ENCODE results near the gene FLNC. TPM values are rescaled to one million over a fixed set of nuclear protein-coding genes. Genes with fewer than 3 reads are reported as not detected.

Gene FLNC
- total RNA-seq, 1 experiment from 2014 or later, result 0.05 TPM

- no peak for DNase-seq (ENCODE audit: low spot score)
Measured at GRCh38 chr7:128801667-128802418, 28.4 kb upstream of the FLNC start.

- DNase-seq (ENCODE audit: low spot score), result no peak
Measured at GRCh38 chr7:128804484-128804883, 25.7 kb upstream of the FLNC start.

DNA sequence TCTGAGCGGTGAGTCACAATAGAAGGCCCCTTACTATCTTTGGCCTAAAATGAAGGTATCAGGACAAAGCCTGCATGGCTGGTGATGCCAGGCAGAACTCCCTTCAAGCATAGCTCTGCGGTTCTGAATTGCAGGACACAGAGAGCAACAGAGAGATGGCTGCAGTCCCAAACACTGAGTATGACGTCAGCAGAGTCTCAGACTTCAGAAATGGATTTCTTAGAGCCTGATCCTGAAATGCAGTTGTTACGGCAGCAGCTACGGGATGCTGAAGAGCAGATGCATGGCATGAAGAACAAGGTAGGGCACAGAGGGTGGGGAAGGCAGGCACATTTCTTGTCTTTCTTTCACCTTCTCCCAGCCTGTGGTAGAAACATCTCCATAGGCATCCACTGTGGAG, 25.0 kb upstream of the FLNC start:
- DNase-seq (ENCODE audit: low spot score), result no peak

GRCh38 chr7:128807191-128807590, 23.0 kb upstream of the FLNC start:
- no peak for DNase-seq (ENCODE audit: low spot score)

- no peak for DNase-seq (ENCODE audit: low spot score)
Measured at GRCh38 chr7:128809363-128809762, 20.8 kb upstream of the FLNC start.

DNA sequence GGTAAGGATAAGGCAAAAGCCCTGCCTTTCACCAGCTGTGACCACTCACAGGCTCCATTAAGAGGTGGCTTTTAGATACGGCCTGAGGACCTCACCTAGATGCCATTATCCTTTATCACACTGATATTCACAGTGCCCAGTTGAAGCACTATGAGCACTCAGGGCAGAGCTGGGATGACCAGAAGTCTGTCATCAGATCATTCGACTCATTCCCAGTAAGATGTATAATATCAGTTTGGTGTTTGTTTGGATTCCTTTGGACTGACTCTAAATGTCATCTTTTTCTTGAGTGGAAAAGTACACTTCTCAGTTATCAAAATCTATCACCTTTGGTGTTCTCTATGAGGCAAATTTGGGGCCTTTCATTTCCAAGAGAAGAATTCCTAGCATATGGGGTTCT, 19.7 kb upstream of the FLNC start:
- no peak for DNase-seq (ENCODE audit: low spot score)

DNA sequence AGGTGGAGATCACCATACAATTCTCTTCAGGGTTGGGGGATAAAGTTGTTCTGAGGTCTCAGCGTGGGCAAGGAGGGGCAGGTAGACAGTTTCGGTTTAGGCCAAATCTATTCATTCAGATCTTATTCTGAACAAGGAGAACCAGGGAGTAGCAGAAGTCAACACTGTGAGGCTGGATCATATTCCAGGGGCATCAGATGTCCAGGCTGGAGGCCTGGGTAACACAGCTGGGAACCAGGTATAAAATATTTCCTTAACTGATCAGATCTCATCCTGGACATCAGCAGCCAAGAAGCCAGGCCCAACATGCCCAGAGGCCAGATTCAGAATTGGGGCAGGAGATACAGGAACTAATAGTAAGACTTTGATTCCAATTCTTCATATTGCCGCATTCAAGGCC, 19.2 kb upstream of the FLNC start:
- DNase-seq (ENCODE audit: low spot score), result no peak

- DNase-seq (ENCODE audit: low spot score), result no peak
Measured at GRCh38 chr7:128811631-128812430, 18.4 kb upstream of the FLNC start.

GRCh38 chr7:128812514-128813168, 17.6 kb upstream of the FLNC start:
- DNase-seq (ENCODE audit: low spot score), result no peak

DNA sequence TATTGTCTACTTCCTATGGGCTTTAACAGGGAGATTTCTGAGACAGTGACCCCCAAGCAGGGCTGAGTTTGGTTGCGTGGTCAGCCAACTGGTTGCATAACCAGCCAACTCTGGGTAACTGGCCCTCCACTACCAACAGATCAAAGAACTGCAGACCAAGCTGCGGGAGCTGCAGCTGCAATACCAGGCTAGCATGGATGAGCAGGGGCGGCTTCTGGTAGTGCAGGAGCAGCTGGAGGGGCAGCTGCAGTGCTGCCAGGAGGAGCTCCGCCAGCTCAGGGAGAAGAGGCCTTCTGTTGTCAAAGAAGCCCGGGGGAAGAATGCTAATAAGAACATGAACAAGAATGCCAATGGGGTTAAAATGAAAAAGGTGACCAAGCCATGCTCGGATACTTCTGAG, 15.7 kb upstream of the FLNC start:
- DNase-seq (ENCODE audit: low spot score), result no peak

- no peak for DNase-seq (ENCODE audit: low spot score)
Measured at GRCh38 chr7:128815289-128815942, 14.8 kb upstream of the FLNC start.

DNA sequence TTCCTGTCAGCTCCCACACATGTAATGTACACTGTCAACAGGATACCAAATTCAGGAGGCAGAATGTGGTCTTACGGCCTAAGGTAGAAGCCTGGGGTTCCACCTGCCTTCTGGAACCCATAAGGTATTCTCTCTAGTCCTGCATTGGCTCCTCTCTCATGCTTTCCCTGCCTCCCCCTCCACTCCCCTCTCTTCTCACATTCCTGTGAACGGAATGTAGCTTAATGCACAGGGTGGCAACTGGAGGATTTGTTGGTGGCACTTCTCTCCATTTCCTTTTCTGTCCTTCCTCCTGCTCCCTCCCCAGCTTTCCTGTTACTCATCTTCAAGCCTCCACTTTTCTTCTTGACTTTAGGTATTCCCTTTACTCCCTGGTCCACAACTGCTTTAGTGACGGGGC, 11.5 kb upstream of the FLNC start:
- DNase-seq (ENCODE audit: low spot score), result no peak

- DNase-seq (ENCODE audit: low spot score), result no peak
Measured at GRCh38 chr7:128821724-128822123, 8.5 kb upstream of the FLNC start.

GRCh38 chr7:128826512-128826911, 3.7 kb upstream of the FLNC start:
- no peak for DNase-seq (ENCODE audit: low spot score)

GRCh38 chr7:128826916-128827247, 3.3 kb upstream of the FLNC start:
- DNase-seq (ENCODE audit: low spot score), result no peak

DNA sequence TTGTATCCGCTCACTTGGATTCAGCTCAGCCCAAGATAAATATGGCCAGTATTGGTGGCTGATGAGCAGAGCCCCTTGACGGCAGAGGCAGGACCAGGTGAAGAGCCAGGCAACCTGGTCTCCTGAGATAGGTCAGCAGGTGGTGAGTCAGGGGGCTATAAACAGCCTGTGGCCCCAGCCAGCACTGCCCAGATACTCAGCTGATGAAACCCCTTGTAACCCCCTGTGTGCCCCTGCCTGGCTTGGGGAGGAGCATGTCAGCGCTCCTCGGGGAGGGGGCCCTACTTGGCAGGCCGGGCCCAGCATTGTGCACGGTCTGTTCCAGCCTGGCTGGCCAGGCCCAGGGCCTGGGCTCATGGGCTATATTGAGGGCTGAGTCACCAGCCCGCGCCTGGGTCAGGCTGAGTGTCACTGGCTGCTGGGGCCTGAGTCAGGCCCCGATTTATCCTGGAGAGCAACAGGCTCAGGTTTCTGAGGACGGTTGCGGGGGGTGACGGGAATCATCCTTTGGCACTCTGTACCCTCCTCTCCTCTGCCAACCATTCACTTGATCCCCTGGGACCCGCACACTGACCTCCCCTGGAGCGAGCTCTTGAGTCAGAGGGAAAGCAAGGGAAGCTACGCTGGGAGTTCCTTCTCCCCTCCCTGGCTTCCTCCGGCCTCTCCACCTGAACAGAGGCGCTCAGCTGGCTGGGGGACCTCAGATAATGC, 2.8 kb upstream of the FLNC start:
- DNase-seq (ENCODE audit: low spot score), result no peak

GRCh38 chr7:128827971-128828711, 2.1 kb upstream of the FLNC start:
- DNase-seq (ENCODE audit: low spot score), result no peak

DNA sequence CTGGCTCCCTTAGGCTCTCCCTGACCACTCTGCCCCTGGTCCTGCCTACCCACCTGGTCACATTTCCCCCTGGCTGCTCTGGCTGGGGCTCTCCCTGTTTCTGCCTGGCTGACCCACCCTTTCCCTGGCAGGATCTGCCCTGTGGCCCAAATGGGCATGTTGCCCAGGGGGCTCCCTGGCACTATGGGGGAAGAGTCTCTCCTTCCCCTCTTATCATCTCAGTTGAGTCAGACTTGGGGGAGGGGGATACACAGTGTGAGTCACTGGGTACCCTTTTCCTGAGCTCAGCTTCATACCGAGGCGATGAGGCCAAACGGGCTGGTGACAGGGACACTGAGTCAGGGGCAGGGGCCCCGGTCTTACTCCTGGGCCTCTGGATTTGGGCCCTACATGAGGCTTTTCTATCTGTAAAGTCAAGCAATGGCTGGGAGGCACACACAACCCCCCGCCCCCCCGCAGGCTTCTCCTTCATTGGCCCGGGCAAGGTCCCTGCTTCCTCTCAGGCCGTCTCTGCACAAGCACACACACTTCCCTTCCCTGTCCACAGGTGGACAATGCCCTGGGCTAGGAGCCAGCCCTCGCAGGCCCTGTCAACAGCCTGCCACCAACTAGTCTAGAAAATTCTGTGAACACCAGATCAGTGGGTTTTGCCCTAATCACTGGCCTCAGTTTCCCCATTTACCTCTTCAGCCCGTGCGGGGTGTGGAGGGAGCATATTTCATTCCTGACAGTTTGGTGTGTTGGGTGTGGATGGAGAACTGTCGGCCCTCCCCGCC, 627 bp upstream of the FLNC start:
- DNase-seq (ENCODE audit: low spot score), result no peak

- no peak for DNase-seq (ENCODE audit: low spot score)
Measured at GRCh38 chr7:128831178-128831993, 1.2 kb downstream of the FLNC start.

All from HT-29 (cell line).